Upper lobe of left lung (tissue), 6 donors: ENCODE measurements around the gene MYO1E. TPM values are rescaled to one million over a fixed set of nuclear protein-coding genes. Genes with fewer than 3 reads are reported as not detected.
A peak's percentile ranks its signal among the peaks of the same experiment; 100 is the strongest.

Experiments
- ATAC-seq, 2 donors: fragments of 200-7000 bp; cut with Tn5 transposase; one replicate each; pipeline ENCODE4 v1.9.1; 2022; ENCODE audit warnings: mild to moderate bottlenecking in 2 of 2, moderate library complexity in 2 of 2; ENCODE audit not compliant: low FRiP score in 2 of 2
- DNase-seq, 2 donors: peaks; one replicate each; pipeline ENCODE4 v3.0.0-alpha.2; 2019 to 2020
- H3K27ac ChIP-seq, 4 donors: fragments of 200-600 bp; sonication (generic); one replicate each; pipeline ENCODE4 v1.5.1; 2016 to 2019
- H3K27me3 ChIP-seq, 4 donors: fragments of 200-600 bp; sonication (generic); one replicate each; pipeline ENCODE4 v1.5.1; 2017 to 2019
- H3K36me3 ChIP-seq, 4 donors: fragments of 200-600 bp; sonication (generic); one replicate each; pipeline ENCODE4 v1.5.1; 2016 to 2019
- H3K4me1 ChIP-seq, 4 donors: fragments of 200-600 bp; sonication (generic); one replicate each; pipeline ENCODE4 v1.5.1; 2018 to 2019
- H3K4me3 ChIP-seq, 4 donors: fragments of 200-600 bp; sonication (generic); one replicate each; pipeline ENCODE4 v1.5.1; 2017 to 2019; ENCODE audit warnings: mild to moderate bottlenecking in 2 of 4, moderate library complexity in 1 of 4
- H3K9me3 ChIP-seq, 4 donors: fragments of 200-600 bp; sonication (generic); one replicate each; pipeline ENCODE4 v1.5.1; 2018 to 2019
- EP300 ChIP-seq, 4 donors: sonication (generic); formaldehyde crosslinking; IDR thresholded peaks; one replicate each; pipeline ENCODE4 v1.5.1; 2017; ENCODE audit warnings: antibody characterized with exemption in 4 of 4, control low read depth in 2 of 4
- POLR2A ChIP-seq, 4 donors: fragments of 450-650 bp; IDR thresholded peaks; one replicate each; pipeline ENCODE4 v1.5.1; 2016 to 2017; ENCODE audit warnings: antibody characterized with exemption in 4 of 4, mild to moderate bottlenecking in 2 of 4
- POLR2AphosphoS5 ChIP-seq, 2 donors: sonication (generic); formaldehyde crosslinking; IDR thresholded peaks; one replicate each; pipeline ENCODE4 v1.5.1; 2017; ENCODE audit warnings: antibody characterized with exemption in 2 of 2
- whole genome bisulfite sequencing, 2 donors: methylation state at CpG; one replicate each; pipeline ENCODE4 v1.1.5; 2017 to 2018; 5-methylcytosine and 5-hydroxymethylcytosine counted together
- total RNA-seq, 6 donors: library from RNA; depleted of rRNA in 4 of 6; stranded (reverse); fragments of >200 nt in 4 of 6; gene quantifications; one replicate each; pipeline versions ENCODE4 v1.1.0 to v1.2.1, GENCODE V29; 2016 to 2021
- TF ChIP-seq, protein P1 (sequence below), 6 experiments: fragments of 450-650 bp in 4 of 6; fragments of 200-600 bp in 2 of 6; sonication (generic) in 2 of 6; IDR thresholded peaks; one replicate each; pipeline ENCODE4 v1.5.1; 2016 to 2019; ENCODE audit warnings: antibody characterized with exemption in 6 of 6
- donor health status: DM: no; HTN: no; CAD: no; lungs with moderate emphysema.
- donor health status: DM: no; HTN: yes; CAD: no; lungs with severe emphysema.

MYO1E gene
- total RNA-seq, 6 donors from 2014 or later = 39.7 to 161 (median 71.9) TPM

DNA sequence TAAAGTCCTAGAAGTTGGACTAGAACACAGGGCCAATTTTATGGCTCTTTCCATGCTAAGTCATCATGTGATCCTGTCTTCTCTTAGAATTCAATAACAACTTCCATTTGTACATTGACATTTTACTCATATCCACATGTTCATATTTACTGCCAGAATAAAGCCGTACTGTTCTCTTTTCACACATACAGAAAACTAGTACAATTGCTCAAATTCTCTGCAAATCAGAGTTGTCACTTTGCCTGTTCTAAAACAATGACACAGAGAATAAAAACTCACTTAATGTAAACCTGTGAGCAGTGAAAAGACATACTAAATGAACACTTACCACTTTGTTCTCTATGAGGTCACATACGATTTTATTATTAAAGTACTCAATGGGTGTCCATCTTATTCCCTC is 162.5 kb downstream of the MYO1E start:
- no peak for DNase-seq
- Histone ChIP-seq H3K36me3 (peaks cover 0 to 56% (median 14%) of the 10 kb centered on the region in 4 donors), H3K9me3 (no peaks in the 10 kb centered on the region), H3K27ac (no peak overlapping the region), H3K4me1 (no peaks in the 10 kb centered on the region), H3K4me3 (no peak overlapping the region), H3K27me3 (no peaks in the 10 kb centered on the region)
- ATAC-seq = no peak
- TF ChIP-seq EP300 (IDR thresholded peaks at IDR 0.05) (no peak), POLR2AphosphoS5 (IDR thresholded peaks at IDR 0.05) (no peak), POLR2A (IDR thresholded peaks at IDR 0.05) (no peak)
- TF ChIP-seq, protein P1, sequence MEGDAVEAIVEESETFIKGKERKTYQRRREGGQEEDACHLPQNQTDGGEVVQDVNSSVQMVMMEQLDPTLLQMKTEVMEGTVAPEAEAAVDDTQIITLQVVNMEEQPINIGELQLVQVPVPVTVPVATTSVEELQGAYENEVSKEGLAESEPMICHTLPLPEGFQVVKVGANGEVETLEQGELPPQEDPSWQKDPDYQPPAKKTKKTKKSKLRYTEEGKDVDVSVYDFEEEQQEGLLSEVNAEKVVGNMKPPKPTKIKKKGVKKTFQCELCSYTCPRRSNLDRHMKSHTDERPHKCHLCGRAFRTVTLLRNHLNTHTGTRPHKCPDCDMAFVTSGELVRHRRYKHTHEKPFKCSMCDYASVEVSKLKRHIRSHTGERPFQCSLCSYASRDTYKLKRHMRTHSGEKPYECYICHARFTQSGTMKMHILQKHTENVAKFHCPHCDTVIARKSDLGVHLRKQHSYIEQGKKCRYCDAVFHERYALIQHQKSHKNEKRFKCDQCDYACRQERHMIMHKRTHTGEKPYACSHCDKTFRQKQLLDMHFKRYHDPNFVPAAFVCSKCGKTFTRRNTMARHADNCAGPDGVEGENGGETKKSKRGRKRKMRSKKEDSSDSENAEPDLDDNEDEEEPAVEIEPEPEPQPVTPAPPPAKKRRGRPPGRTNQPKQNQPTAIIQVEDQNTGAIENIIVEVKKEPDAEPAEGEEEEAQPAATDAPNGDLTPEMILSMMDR (IDR thresholded peaks at IDR 0.05) = no peak
- WGBS, 2 donors = 98% methylated on average over 2 of the region's 2 CpGs

DNA sequence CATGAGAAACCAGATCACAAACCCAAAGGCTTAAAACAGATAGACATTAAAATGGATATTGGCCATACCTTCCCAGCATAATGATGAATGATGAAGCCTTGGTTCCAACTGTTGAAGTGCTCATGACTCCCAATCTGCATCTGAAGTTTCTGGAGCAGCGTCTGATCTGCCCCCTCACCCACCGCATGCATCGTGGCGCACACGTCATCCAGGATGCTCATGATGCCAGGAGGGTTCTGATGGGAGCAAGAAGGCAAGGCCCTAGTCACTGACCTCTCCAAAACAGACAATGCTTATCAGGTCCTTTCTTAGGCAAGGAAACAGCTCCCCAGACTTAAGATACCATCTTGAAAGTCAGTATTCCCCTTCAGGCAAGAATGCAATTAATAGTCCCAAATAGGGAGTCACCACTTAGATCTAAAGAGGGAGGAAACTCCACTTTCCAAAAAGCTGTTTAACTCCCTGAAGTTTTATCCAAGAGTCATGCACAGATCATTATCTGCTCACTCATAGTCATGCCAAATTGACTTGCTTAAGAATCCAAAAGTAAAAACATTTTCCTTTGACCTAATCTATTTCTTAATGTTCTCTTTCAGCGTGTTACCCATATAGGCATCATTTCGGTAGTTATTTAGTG is 163.9 kb downstream of the MYO1E start:
- no peak overlapping the region for H3K27ac ChIP-seq
- H3K36me3 ChIP-seq = peaks cover 0 to 58% (median 22%) of the 10 kb centered on the region in 4 donors
- H3K27me3 ChIP-seq = no peaks in the 10 kb centered on the region
- no peak overlapping the region for H3K4me3 ChIP-seq
- DNase-seq (no peak), ATAC-seq (no peak)
- TF ChIP-seq, protein P1 (IDR thresholded peaks at IDR 0.05) = no peak
- TF ChIP-seq EP300 (IDR thresholded peaks at IDR 0.05) = no peak
- WGBS, 2 donors = 92 to 93% methylated on average over 7 of the region's 7 CpGs
- H3K9me3 ChIP-seq = no peaks in the 10 kb centered on the region
- H3K4me1 ChIP-seq = no peaks in the 10 kb centered on the region

DNA sequence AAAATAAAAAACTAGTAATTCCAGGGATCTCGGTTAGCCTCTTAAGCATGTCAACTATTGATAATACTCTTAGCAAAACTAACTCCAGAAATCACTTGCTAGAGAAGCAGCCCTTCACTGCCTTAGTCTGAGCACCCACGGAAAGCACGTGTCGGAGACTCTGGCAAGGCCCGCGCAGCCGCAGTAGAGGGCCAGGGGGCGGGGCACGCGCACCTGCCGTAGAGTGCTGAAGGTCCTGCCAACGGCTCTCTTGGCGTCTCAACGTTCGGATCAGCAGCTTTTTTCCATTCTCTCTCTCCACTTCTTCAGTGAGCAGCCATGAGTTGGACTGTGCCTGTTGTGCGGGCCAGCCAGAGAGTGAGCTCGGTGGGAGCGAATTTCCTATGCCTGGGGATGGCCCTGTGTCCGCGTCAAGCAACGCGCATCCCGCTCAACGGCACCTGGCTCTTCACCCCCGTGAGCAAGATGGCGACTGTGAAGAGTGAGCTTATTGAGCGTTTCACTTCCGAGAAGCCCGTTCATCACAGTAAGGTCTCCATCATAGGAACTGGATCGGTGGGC is 166.0 kb downstream of the MYO1E start, which contains the start of gene LDHAL6B:
TSS of gene LDHAL6B (plus strand) at position 221 of the 561 bp plus-strand sequence. CDS start at position 319, 98 bp downstream.
- Histone ChIP-seq H3K4me3 (no peak within 1 kb of the TSS), H3K4me1 (no peaks in the 10 kb centered on the region), H3K36me3 (peaks cover 0 to 71% (median 29%) of the 10 kb centered on the region in 4 donors), H3K9me3 (no peaks in the 10 kb centered on the region), H3K27me3 (no peaks in the 10 kb centered on the region), H3K27ac (no peak within 1 kb of the TSS)
- WGBS, 2 donors = 95 to 98% methylated on average over 30 of the region's 30 CpGs
- ATAC-seq (peak in 1 of 2 donors; percentile 16), DNase-seq (peak in 1 of 2 donors; percentile 63)
- TF ChIP-seq, protein P1 (IDR thresholded peaks at IDR 0.05) = no peak
- no peak for TF ChIP-seq POLR2AphosphoS5 (IDR thresholded peaks at IDR 0.05)
- TF ChIP-seq EP300 (IDR thresholded peaks at IDR 0.05) = no peak
- no peak for TF ChIP-seq POLR2A (IDR thresholded peaks at IDR 0.05)

DNA sequence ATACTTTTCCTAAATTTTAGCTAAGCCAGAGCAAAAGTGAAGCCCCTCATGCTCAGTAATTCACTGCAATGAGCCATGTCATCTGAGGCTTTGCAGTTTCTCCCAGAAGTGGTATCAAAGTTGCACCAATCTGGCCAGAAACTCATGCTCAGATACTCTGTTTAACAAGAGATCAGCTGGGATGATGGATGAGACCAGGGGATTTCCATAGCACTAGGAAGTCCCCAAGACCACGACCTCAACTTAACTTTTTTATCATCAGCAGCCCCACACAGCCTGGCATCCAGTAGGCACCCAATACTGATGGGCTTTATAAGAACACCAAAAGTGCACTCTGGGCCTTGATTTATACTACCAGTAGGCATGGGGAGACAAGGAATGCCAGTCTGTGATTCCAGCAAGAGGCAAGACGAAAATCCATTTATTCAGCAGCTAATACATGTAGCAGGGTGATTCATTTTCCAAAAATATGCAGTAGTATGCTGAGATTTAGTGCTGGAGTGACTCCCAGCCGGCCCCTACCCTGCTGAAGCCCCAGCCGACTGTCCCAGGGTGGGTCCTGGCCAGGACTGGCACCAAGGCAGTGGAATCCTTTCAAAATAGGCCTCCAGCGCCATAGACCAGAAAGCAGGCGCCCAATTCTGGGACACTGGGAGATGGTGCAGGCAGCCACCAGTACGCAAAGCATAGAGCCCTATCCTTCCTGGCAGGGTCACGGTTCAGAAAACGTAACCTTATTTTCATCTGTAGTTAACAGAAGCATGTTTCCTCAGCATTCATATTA is 166.6 kb downstream of the MYO1E start:
- no peak for DNase-seq
- Histone ChIP-seq H3K9me3 (no peaks in the 10 kb centered on the region), H3K27me3 (no peaks in the 10 kb centered on the region), H3K4me3 (no peak overlapping the region), H3K4me1 (no peaks in the 10 kb centered on the region), H3K36me3 (peaks cover 0 to 77% (median 29%) of the 10 kb centered on the region in 4 donors), H3K27ac (no peak overlapping the region)
- no peak for ATAC-seq
- TF ChIP-seq POLR2AphosphoS5 (IDR thresholded peaks at IDR 0.05) (no peak), POLR2A (IDR thresholded peaks at IDR 0.05) (no peak), EP300 (IDR thresholded peaks at IDR 0.05) (no peak)
- TF ChIP-seq, protein P1 (IDR thresholded peaks at IDR 0.05) = no peak
- WGBS, 2 donors = 80 to 92% methylated on average over 9 of the region's 9 CpGs
